ENCODE data around the gene AHRR. TPM values are rescaled to one million over a fixed set of nuclear protein-coding genes. Genes with fewer than 3 reads are reported as not detected.

Gene AHRR
- total RNA-seq, 1 donor = 54.6 TPM

GRCh38 chr5:345404-346195 is 24.1 kb downstream of the AHRR start:
- Histone ChIP-seq H3K27me3 (ENCODE audit: insufficient read depth, low read length) (no peaks in the 10 kb centered on the region), H3K4me2 (ENCODE audit: insufficient read depth, low read length) (no peak overlapping the region), H3K4me1 (ENCODE audit: insufficient read depth, low read length) (peaks cover 14% of the 10 kb centered on the region), H3K4me3 (ENCODE audit: insufficient read depth, low read length) (no peak overlapping the region), H3K79me2 (ENCODE audit: insufficient read depth, low read length) (peaks cover 91% of the 10 kb centered on the region), H2AFZ (ENCODE audit: low read length) (no peak overlapping the region), H4K20me1 (ENCODE audit: insufficient read depth, low read length) (peaks cover 10% of the 10 kb centered on the region), H3K9me3 (ENCODE audit: low read depth, low read length) (no peaks in the 10 kb centered on the region), H3K27ac (ENCODE audit: low read depth, low read length) (peak overlapping the region; percentile 58), H3K36me3 (ENCODE audit: insufficient read depth, low read length) (peaks cover 30% of the 10 kb centered on the region)
- TF ChIP-seq, protein P1, sequence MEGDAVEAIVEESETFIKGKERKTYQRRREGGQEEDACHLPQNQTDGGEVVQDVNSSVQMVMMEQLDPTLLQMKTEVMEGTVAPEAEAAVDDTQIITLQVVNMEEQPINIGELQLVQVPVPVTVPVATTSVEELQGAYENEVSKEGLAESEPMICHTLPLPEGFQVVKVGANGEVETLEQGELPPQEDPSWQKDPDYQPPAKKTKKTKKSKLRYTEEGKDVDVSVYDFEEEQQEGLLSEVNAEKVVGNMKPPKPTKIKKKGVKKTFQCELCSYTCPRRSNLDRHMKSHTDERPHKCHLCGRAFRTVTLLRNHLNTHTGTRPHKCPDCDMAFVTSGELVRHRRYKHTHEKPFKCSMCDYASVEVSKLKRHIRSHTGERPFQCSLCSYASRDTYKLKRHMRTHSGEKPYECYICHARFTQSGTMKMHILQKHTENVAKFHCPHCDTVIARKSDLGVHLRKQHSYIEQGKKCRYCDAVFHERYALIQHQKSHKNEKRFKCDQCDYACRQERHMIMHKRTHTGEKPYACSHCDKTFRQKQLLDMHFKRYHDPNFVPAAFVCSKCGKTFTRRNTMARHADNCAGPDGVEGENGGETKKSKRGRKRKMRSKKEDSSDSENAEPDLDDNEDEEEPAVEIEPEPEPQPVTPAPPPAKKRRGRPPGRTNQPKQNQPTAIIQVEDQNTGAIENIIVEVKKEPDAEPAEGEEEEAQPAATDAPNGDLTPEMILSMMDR (IDR thresholded peaks at IDR 0.05; ENCODE audit: extremely low read depth, low read depth, low read length) = no peak
- DNase-seq (ENCODE audit: insufficient read length, low spot score, missing footprints) = peak; percentile 89

- Histone ChIP-seq H3K27ac (ENCODE audit: low read depth, low read length) (no peak overlapping the region), H3K36me3 (ENCODE audit: insufficient read depth, low read length) (peaks cover 37% of the 10 kb centered on the region), H3K4me3 (ENCODE audit: insufficient read depth, low read length) (no peak overlapping the region), H3K4me1 (ENCODE audit: insufficient read depth, low read length) (peaks cover 14% of the 10 kb centered on the region), H2AFZ (ENCODE audit: low read length) (no peak overlapping the region), H3K4me2 (ENCODE audit: insufficient read depth, low read length) (no peak overlapping the region), H3K9me3 (ENCODE audit: low read depth, low read length) (no peaks in the 10 kb centered on the region), H3K27me3 (ENCODE audit: insufficient read depth, low read length) (no peaks in the 10 kb centered on the region), H4K20me1 (ENCODE audit: insufficient read depth, low read length) (peaks cover 10% of the 10 kb centered on the region), H3K79me2 (ENCODE audit: insufficient read depth, low read length) (peaks cover 92% of the 10 kb centered on the region)
- TF ChIP-seq, protein P1 (IDR thresholded peaks at IDR 0.05; ENCODE audit: extremely low read depth, low read depth, low read length) = no peak
- peak; percentile 73 for DNase-seq (ENCODE audit: insufficient read length, low spot score, missing footprints)
Measured at GRCh38 chr5:346229-346935, 24.9 kb downstream of the AHRR start.

- H3K27ac ChIP-seq (ENCODE audit: low read depth, low read length) = no peak overlapping the region
- H3K36me3 ChIP-seq (ENCODE audit: insufficient read depth, low read length) = peaks cover 45% of the 10 kb centered on the region
- no peaks in the 10 kb centered on the region for H3K27me3 ChIP-seq (ENCODE audit: insufficient read depth, low read length)
- peaks cover 6% of the 10 kb centered on the region for H3K4me1 ChIP-seq (ENCODE audit: insufficient read depth, low read length)
- DNase-seq (ENCODE audit: insufficient read length, low spot score, missing footprints) = peak; percentile 50
- no peaks in the 10 kb centered on the region for H3K9me3 ChIP-seq (ENCODE audit: low read depth, low read length)
- H3K4me2 ChIP-seq (ENCODE audit: insufficient read depth, low read length) = no peak overlapping the region
- H3K79me2 ChIP-seq (ENCODE audit: insufficient read depth, low read length) = peaks cover 88% of the 10 kb centered on the region
- H4K20me1 ChIP-seq (ENCODE audit: insufficient read depth, low read length) = peaks cover 8% of the 10 kb centered on the region
- no peak overlapping the region for H2AFZ ChIP-seq (ENCODE audit: low read length)
- TF ChIP-seq, protein P1 (IDR thresholded peaks at IDR 0.05; ENCODE audit: extremely low read depth, low read depth, low read length) = no peak
- H3K4me3 ChIP-seq (ENCODE audit: insufficient read depth, low read length) = no peak overlapping the region
Measured at GRCh38 chr5:347712-348284, 26.3 kb downstream of the AHRR start.

DNA sequence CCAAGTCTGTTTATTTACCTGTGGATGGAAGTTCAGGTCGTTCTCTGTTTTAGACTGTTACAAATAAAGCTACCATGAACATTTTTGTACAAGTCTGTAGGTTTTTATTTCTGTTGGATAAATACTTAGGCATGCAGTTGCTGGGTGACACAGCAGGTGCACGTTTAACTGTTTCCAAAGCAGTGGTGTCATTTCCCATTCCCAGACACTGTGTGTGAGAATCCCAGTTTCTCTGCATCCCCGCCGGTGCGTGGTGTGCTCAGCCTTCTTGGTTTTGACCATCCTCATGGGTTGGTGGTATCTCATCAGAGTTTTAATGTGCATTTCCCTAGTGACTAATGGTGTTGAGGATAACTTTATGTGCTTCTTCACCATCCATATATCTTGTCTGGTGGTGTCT is 27.2 kb downstream of the AHRR start:
- Histone ChIP-seq H3K27ac (ENCODE audit: low read depth, low read length) (no peak overlapping the region), H3K4me1 (ENCODE audit: insufficient read depth, low read length) (no peaks in the 10 kb centered on the region), H3K4me2 (ENCODE audit: insufficient read depth, low read length) (no peak overlapping the region), H3K79me2 (ENCODE audit: insufficient read depth, low read length) (peaks cover 88% of the 10 kb centered on the region), H3K36me3 (ENCODE audit: insufficient read depth, low read length) (peaks cover 48% of the 10 kb centered on the region), H3K9me3 (ENCODE audit: low read depth, low read length) (no peaks in the 10 kb centered on the region), H3K4me3 (ENCODE audit: insufficient read depth, low read length) (no peak overlapping the region), H3K27me3 (ENCODE audit: insufficient read depth, low read length) (no peaks in the 10 kb centered on the region), H4K20me1 (ENCODE audit: insufficient read depth, low read length) (peaks cover 3% of the 10 kb centered on the region), H2AFZ (ENCODE audit: low read length) (no peak overlapping the region)
- TF ChIP-seq, protein P1 (IDR thresholded peaks at IDR 0.05; ENCODE audit: extremely low read depth, low read depth, low read length) = no peak
- peak; percentile 92 for DNase-seq (ENCODE audit: insufficient read length, low spot score, missing footprints)

Data from osteoblast (primary cell).